ENCODE results near the gene SOX6. TPM values are rescaled to one million over a fixed set of nuclear protein-coding genes. Genes with fewer than 3 reads are reported as not detected.
"Not testable (repeated sequence)": the region's sequence is repeated elsewhere in the genome, so short reads cannot be mapped to it uniquely, and the experiment has no call there.

Gene SOX6
- total RNA-seq, 1 donor from 2014 or later, result 53.7 TPM

- no peak for DNase-seq (ENCODE audit: low spot score)
- intact Hi-C loops (cut with DNase I), result no loop called here
- ATAC-seq, result no peak
Measured at GRCh38 chr11:16089481-16089880, 266.9 kb downstream of the SOX6 start.

DNA sequence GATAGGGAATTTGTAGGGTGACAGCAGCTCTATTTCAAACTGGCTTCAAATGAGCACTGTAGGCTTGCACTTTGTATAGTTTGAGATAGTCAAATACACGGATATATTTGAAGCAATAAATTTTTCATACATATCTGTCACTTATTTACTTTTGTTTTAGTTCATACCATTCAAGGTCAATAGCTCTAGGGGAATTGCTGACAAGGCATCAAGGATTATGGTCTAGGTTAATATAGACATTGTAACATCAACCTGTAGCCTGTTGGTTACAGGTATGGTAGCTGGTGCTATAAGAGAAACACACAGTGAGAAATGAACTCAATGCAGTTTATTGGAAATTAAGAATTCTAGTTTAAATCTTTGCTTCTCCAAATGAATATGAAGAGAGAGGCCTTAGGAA lies 267.6 kb downstream of the SOX6 start:
- intact Hi-C loops (cut with DNase I), result no loop called here
- no peak for ATAC-seq
- DNase-seq (ENCODE audit: low spot score), result no peak

GRCh38 chr11:16087886-16088285 lies 268.5 kb downstream of the SOX6 start:
- intact Hi-C loops (cut with DNase I), result no loop called here
- ATAC-seq, result no peak
- DNase-seq (ENCODE audit: low spot score), result no peak

DNA sequence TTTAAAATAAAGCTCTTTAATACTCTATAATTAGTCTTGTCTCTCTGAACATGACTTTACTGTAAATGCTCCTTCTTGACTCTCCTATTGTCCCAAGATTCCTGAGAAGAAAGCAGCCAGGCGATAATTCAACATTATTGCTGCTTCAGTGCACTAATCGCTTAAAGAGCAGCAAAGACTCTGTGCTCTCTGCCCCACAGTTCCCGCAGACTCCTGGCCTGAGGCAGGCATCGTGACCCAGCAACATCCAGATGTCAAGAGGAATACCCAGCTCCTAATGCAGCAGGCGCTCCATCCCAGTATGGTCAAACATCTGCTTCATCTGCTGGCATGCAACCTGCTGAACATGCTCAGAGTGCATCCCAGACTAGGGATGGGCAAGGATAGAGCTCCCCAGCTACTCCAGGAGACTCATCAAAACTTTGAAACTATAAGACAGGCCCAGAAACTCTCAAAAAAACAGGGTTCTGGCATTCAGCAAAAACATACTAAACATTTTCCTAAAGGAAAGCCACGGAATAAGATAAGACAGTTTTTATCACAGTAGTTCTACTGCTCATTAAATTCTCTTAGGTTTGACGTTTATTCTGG lies 270.0 kb downstream of the SOX6 start:
- ATAC-seq (no peak), DNase-seq (ENCODE audit: low spot score) (no peak)
- intact Hi-C loops (cut with DNase I), result no loop called here

DNA sequence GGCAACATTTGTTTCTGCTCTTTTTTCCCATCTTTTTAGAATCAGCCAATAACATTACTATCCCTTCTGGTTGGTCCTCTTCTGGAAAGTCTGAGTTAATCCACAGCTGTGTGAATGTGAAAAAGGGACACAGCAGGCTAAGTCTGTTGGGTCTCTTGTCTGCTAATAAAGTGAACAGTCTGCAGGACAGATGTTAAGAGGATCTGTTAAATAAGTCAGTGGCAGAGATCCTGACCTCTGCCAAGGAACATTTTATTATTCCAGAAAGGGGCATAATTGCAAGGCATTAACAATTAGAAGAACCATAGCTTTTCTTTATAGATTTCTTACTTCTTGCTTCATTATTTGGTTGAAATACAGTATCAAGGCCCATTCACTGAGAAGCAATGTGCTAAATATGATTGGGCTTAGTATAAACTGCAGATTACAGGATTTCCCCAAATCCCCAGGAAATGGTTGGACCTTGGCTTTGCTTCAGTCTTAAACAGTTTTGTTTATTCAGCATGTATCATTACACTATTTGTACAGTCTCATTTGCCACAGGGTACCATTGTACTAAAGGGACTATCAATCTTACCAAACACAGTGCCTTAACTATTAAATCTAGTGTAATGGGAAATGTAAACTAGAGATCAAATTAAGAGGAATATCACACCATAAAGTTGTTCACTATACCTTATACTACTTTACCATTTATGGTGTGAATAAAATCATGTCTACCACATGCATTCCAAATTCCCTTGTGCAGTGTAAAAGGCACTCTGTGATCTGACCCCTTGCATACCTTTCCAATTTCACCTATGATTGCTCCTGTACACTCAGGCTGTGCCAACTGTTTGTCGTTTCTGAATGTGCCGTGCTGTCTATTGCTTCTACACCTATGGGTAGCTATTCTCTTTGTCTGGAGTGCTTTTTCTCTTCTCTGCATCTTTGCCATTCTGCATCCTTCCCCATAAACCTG lies 274.0 kb downstream of the SOX6 start:
- peak; percentile 78 for ATAC-seq
- intact Hi-C loops (cut with DNase I), result no loop called here
- no peak for DNase-seq (ENCODE audit: low spot score)

GRCh38 chr11:16081382-16082094 lies 274.8 kb downstream of the SOX6 start:
- DNase-seq (ENCODE audit: low spot score) (no peak), ATAC-seq (peak; percentile 62)
- intact Hi-C loops (cut with DNase I), result no loop called here

DNA sequence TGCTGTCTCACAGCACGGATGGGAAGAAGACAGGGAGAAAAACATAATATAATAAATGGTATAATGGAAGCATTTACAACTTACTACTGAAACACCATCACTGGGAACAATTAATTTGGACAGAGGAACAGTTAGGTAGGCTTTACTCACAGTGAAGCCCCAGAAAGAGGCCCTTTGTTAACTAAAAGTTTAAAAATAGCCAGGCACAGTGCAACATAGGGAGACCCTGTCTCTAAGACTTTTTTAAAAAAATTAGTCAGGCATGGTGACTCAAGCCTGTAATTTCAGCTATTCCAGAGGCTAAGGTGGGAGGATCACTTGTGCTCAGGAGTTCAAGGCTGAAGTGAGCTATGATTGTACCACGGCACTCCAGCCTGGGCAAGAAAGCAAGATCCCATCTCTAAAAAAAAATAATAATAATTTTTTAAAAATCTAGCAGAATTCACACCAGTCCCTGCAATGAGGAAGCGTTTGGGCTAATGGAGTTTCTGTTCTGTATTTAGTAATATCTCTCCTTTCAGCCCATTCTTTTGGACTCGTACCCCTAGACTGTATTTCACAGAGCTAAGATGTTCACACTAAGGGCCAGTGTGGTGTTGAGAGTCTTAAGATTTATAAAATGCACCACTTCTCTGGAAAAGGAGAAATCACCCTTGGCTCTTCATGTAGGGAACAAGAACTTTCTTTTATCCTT lies 275.5 kb downstream of the SOX6 start:
- DNase-seq (ENCODE audit: low spot score) (no peak), ATAC-seq (no peak)
- intact Hi-C loops (cut with DNase I), result no loop called here

DNA sequence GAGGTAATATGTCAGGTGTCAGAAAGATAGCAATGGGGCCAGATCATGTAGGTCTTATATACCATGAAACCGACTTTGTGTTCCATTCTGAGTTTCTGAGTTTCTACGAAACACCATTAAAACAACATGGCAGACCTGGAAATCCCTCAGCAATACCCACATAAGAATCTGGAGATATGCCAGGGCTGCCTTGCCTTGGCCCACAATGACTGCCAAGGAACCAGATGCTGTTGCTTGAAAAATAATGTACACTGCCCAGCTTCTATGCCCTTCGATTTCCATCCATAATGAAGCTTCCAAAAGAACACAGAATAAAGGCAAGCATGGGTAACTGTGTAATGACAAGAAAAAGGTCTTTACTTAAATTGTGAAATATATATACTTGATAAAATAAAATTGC lies 277.4 kb downstream of the SOX6 start:
- ATAC-seq (no peak), DNase-seq (ENCODE audit: low spot score) (no peak)
- intact Hi-C loops (cut with DNase I), result no loop called here

DNA sequence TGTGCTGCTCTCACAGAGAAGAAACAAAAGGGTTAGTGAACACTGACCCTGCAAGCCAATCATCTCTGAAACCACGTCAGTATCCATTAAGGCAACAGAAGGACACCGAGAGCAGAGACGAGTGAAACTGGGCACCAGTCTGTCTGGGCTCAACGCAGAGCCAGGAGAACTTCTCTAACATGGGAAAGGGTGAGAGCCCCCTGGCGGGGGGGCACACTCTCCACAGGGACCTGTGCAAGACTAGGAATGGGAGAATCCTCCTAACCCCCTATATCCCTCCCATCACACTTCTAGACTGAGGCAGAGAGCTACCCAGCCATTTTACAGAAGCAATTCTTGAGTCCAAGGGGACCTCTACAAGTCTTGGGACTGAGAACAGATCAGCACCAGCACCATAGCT lies 285.8 kb downstream of the SOX6 start:
- intact Hi-C loops (cut with DNase I), result no loop called here
- DNase-seq (ENCODE audit: low spot score) (no peak), ATAC-seq (no peak)

DNA sequence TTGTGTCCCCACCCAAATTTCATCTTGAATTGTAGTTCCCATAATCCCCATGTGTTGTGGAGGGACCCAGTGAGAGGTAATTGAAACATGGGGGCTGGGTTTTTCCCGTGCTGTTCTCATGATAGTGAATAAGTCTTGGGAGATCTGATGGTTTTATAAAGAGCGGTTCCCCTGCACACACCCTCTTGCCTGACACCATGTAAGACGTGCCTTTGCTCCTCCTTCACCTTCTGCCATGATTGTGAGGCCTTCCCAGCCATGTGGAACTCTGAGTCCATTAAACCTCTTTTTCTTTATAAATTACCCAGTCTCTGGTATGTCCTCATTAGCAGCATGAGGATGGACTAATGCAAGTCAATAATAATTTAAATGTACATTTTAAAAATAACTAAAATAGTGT lies 289.1 kb downstream of the SOX6 start:
- intact Hi-C loops (cut with DNase I); ATAC-seq; DNase-seq (ENCODE audit: low spot score): not testable (repeated sequence)

DNA sequence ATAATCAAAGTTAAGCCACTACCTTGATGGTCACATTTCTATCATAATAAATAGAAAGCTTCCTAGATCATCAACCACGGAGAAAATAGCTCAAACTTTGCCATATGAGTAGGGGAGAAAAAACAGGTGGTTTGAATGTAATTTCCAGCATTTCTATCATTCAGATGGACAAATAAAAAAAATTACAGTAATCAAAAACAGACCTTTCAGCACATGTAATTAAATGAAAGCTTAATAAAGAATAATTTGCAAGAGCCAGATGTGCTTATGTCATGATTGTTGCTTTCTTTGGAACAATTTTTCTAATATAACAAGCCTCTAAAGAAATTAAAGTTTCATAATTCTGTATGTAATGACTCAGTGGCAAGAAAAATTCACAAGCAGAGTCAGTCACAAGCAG lies 297.0 kb downstream of the SOX6 start:
- DNase-seq (ENCODE audit: low spot score), result no peak
- no peak for ATAC-seq
- intact Hi-C loops (cut with DNase I), result no loop called here

GRCh38 chr11:16058671-16059070 lies 297.7 kb downstream of the SOX6 start:
- intact Hi-C loops (cut with DNase I), result no loop called here
- ATAC-seq (no peak), DNase-seq (ENCODE audit: low spot score) (no peak)

- ATAC-seq, result no peak
- DNase-seq (ENCODE audit: low spot score), result no peak
- intact Hi-C loops (cut with DNase I), result no loop called here
Measured at GRCh38 chr11:16052750-16053149, 303.6 kb downstream of the SOX6 start.

DNA sequence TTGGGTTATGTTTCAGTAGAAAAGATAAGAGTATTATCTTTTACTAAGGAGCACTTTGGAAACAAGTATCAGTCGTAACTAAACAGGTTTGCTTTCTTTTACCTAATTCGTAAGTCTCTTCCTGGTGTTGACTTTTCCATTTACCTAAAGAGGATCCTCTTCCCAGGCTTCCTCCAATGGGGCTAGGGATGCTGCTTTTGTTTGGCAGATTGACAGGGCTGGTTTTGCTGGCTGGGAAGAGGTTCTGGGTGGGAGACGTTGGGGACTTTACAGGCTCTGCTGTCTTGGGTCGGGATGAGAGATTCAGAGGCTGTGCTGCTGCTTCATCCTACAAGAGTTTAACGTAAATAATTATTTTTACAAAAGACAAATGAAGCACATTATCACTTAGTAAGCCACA lies 306.7 kb downstream of the SOX6 start:
- intact Hi-C loops (cut with DNase I), result no loop called here
- DNase-seq (ENCODE audit: low spot score), result no peak
- ATAC-seq, result no peak

DNA sequence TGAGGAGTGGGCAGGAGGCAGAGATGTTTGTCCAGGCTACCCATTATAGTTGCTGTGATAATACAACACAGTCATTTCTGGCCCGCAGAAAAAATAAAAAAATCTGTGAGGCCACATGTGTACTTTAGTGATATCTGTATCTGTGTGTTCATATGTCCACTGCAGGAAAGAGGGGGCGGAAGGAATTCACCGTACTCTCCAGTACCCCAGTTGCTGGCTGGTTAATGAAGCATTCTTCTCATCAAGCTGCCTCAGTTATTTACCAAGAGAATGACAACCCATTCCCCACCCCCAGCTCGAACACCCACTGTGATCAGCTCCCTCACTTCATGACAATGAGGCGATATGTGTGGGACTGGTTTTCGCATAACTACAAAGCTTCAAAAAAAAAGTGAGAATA lies 309.3 kb downstream of the SOX6 start:
- ATAC-seq (no peak), DNase-seq (ENCODE audit: low spot score) (no peak)
- intact Hi-C loops (cut with DNase I), result no loop called here

DNA sequence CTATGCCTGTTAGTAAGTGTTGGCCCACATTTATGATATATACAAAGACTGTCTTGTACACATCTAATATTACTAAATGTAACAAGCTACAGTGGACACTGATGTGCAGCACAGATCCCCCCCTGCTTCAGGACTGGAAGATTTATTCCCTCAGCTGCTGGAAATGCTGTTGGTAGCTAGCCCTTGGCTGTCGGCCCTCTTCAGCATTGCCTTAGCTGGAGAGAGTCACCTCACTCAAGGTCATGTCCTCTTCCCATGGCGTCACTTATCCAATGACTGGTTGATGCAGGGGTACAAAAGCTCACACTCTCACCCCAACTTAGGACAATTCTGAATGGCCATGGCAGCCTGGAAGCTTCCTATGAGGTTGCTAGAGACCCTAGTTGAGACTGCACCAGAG lies 312.7 kb downstream of the SOX6 start:
- DNase-seq (ENCODE audit: low spot score) (no peak), ATAC-seq (no peak)
- intact Hi-C loops (cut with DNase I), result no loop called here

GRCh38 chr11:16041207-16041606 lies 315.1 kb downstream of the SOX6 start:
- intact Hi-C loops (cut with DNase I), result no loop called here
- DNase-seq (ENCODE audit: low spot score) (no peak), ATAC-seq (no peak)

GRCh38 chr11:16040151-16040550 lies 316.2 kb downstream of the SOX6 start:
- DNase-seq (ENCODE audit: low spot score), result no peak
- ATAC-seq, result no peak
- intact Hi-C loops (cut with DNase I), result no loop called here

DNA sequence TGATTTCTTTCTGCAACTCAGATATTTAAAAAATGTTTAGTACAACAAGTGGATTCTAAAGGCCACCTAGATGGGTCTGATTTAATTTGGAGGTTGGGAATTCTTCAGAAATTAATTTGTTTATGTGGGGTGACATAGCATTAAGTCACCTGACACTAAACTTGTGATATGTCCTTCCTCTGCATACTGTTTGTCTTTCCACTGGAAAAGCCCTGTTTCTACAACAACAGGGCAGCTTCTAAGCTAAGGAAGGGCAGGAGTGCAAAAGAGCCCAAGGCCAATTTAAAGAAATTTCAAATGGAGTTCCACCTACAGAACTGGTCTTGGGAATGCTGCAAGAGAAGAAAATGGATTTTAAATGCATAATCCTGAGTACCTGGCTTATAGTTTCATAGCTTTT lies 319.2 kb downstream of the SOX6 start:
- intact Hi-C loops (cut with DNase I), result no loop called here
- DNase-seq (ENCODE audit: low spot score), result no peak
- ATAC-seq, result no peak

Data from sciatic nerve (tissue), 2 donors.